OCI-LY7 (cell line): ENCODE measurements around the gene WDFY4.

Source experiments
- EZH2phosphoT487 ChIP-seq: fragments of 200-600 bp; sonication (generic); IDR thresholded peaks from 2 replicates; pipeline ENCODE4 v1.6.1; 2018; ENCODE audit warnings: low read depth, borderline replicate concordance, mild to moderate bottlenecking, mixed run types, antibody characterized with exemption, low read length, moderate library complexity, mixed read lengths
- TF ChIP-seq, protein P1 (sequence below): fragments of 200-600 bp; sonication (generic); conservative IDR thresholded peaks from 2 replicates; pipeline ENCODE4 v1.5.1; 2014; ENCODE audit warnings: mild to moderate bottlenecking, antibody characterized with exemption, low read length, moderate library complexity, mixed read lengths

DNA sequence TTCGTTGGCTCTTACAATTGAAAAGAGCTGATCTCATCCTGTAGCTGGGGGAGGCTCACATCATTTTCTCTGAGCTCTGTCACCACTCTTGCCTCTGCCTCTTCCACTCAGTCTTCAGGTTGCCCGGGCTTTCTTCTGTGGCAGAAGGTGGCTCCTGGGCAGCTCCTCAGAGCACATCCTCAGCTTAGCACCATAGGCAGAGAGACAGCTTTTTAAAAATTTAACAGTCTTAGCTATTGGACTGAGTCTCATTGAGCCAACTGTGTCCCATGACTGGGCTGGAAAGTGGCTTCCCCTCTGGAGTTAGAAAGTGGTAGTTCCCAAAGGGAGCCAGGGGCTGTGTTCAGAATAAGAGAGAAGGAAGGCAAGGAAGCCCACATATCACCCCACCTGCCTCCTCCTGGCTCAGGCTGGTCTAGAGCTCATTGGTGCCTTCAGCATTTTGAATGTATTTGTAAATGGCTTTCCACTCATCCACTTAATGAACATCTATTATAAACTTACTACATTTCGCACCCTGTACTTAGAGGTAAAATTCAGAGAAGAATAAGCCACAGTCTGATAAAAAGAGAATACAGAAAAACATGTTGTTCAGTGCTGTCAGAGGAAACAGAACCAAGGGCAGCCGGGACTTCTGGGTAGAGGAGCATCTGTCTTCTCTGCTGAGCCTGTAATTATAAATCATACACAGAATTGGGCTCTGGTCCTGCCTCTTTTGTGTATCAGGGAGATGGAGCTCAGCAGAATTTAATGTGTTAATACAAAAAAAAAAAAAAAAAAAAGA, 119.3 kb downstream of the WDFY4 start:
- TF ChIP-seq, protein P1, sequence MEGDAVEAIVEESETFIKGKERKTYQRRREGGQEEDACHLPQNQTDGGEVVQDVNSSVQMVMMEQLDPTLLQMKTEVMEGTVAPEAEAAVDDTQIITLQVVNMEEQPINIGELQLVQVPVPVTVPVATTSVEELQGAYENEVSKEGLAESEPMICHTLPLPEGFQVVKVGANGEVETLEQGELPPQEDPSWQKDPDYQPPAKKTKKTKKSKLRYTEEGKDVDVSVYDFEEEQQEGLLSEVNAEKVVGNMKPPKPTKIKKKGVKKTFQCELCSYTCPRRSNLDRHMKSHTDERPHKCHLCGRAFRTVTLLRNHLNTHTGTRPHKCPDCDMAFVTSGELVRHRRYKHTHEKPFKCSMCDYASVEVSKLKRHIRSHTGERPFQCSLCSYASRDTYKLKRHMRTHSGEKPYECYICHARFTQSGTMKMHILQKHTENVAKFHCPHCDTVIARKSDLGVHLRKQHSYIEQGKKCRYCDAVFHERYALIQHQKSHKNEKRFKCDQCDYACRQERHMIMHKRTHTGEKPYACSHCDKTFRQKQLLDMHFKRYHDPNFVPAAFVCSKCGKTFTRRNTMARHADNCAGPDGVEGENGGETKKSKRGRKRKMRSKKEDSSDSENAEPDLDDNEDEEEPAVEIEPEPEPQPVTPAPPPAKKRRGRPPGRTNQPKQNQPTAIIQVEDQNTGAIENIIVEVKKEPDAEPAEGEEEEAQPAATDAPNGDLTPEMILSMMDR, result no peak
- no peak for TF ChIP-seq EZH2phosphoT487
